AG04449 (cell line): Measurements from ENCODE around the gene GRHPR.
"Not testable (repeated sequence)": the region's sequence is repeated elsewhere in the genome, so short reads cannot be mapped to it uniquely, and the experiment has no call there.

Experiments
- CTCF ChIA-PET: fragments of 350-600 bp; formaldehyde crosslinking; extraction: SDS; loops from one replicate; lab custom pipeline; 2021; ENCODE audit warnings: antibody characterized with exemption; lab: Yijun Ruan, JAX
- POLR2A ChIA-PET: fragments of 400-600, 350-600 bp; formaldehyde crosslinking; extraction: SDS; loops from one replicate; lab custom pipeline; 2020; ENCODE audit warnings: antibody characterized with exemption, inconsistent platforms; lab: Yijun Ruan, JAX
- DNase-seq: peaks from one replicate; pipeline ENCODE4 v3.0.0-alpha.2; 2010; ENCODE audit warnings: low read depth, low spot score
- H3K4me3 ChIP-seq: 2 replicates; pipeline ENCODE4 v1.5.1; 2011; ENCODE audit warnings: low read depth, mild to moderate bottlenecking, control low read depth, low read length
- CTCF ChIP-seq: IDR thresholded peaks from one replicate; pipeline ENCODE4 v1.5.1; 2011; ENCODE audit warnings: mild to moderate bottlenecking, moderate library complexity, low read length, control low read depth, inconsistent platforms; ENCODE audit not compliant: insufficient read depth; ENCODE audit errors: missing control alignments

GRHPR gene

GRCh38 chr9:37421914-37422288 lies 595 bp upstream of the GRHPR start:
- peak overlapping the region; percentile 95 for H3K4me3 ChIP-seq
- CTCF ChIA-PET = interaction anchor here (2.3 kb wide), 1 partner anchor 11 kb away, joined by 8 read pairs; no protein-coding TSS in a partner anchor
- no peak for TF ChIP-seq CTCF
- DNase-seq = no peak
- POLR2A ChIA-PET = interaction anchor here (0.6 to 1.0 kb wide), 4 partner anchors 8 to 426 kb away, joined by 3 to 10 read pairs (median 4); partner anchors contain the start of gene ZBTB5

GRCh38 chr9:37423508-37423907 lies 1.0 kb downstream of the GRHPR start:
- POLR2A ChIA-PET = no interaction called here
- CTCF ChIA-PET = interaction anchor here (0.8 to 4.7 kb wide), 5 partner anchors 9 to 550 kb away, joined by 3 to 42 read pairs (median 3); no protein-coding TSS in a partner anchor
- no peak for DNase-seq

GRCh38 chr9:37424204-37424685 lies 1.7 kb downstream of the GRHPR start:
- CTCF ChIA-PET = interaction anchor here (0.8 to 4.7 kb wide), 3 partner anchors 8 to 551 kb away, joined by 3 to 42 read pairs (median 3); no protein-coding TSS in a partner anchor
- H3K4me3 ChIP-seq = peak overlapping the region; percentile 23
- TF ChIP-seq CTCF = no peak
- DNase-seq = no peak
- POLR2A ChIA-PET = no interaction called here

More at GRCh38 chr9:37423508-37423907, 1.0 kb downstream of the GRHPR start:
- peak overlapping the region; percentile 95 for H3K4me3 ChIP-seq
- no peak for TF ChIP-seq CTCF

GRCh38 chr9:37424686-37425297 lies 2.3 kb downstream of the GRHPR start:
- no peak overlapping the region for H3K4me3 ChIP-seq
- DNase-seq = no peak
- TF ChIP-seq CTCF = no peak
- CTCF ChIA-PET = interaction anchor here (1.1 to 4.7 kb wide), 3 partner anchors 10 to 552 kb away, joined by 3 to 42 read pairs (median 3); no protein-coding TSS in a partner anchor
- POLR2A ChIA-PET = no interaction called here

GRCh38 chr9:37425298-37425752 lies 2.8 kb downstream of the GRHPR start:
- CTCF ChIA-PET = interaction anchor here (1.8 to 4.7 kb wide), 2 partner anchors 11 to 17 kb away, joined by 3 to 42 read pairs; no protein-coding TSS in a partner anchor

GRCh38 chr9:37426431-37426830 lies 3.9 kb downstream of the GRHPR start:
- POLR2A ChIA-PET, DNase-seq, H3K4me3 ChIP-seq: not testable (repeated sequence)
- CTCF ChIA-PET = interaction anchor here (1.8 to 4.7 kb wide), 2 partner anchors 12 to 16 kb away, joined by 3 to 42 read pairs; no protein-coding TSS in a partner anchor

More at GRCh38 chr9:37425298-37425752, 2.8 kb downstream of the GRHPR start:
- H3K4me3 ChIP-seq = no peak overlapping the region
- TF ChIP-seq CTCF = no peak
- POLR2A ChIA-PET = no interaction called here
- DNase-seq = no peak
